Esophagus (tissue), 2 donors: ENCODE results near the gene PTPRM. TPM values are rescaled to one million over a fixed set of nuclear protein-coding genes. Genes with fewer than 3 reads are reported as not detected.
A peak's percentile ranks its signal among the peaks of the same experiment; 100 is the strongest.

Experiments used
- H3K27ac ChIP-seq, 2 donors: one replicate each; pipeline ENCODE4 v1.5.1; 2013; ENCODE audit warnings: low read depth in 2 of 2, mild to moderate bottlenecking in 2 of 2, inconsistent platforms in 1 of 2, low read length in 1 of 2, moderate library complexity in 1 of 2
- H3K27me3 ChIP-seq, 2 donors: one replicate each; pipeline ENCODE4 v1.6.1; 2013; ENCODE audit warnings: low read length in 2 of 2, control low read depth in 1 of 2, mild to moderate bottlenecking in 1 of 2; ENCODE audit not compliant: insufficient read depth in 2 of 2, control insufficient read depth in 1 of 2
- H3K36me3 ChIP-seq, 2 donors: one replicate each; pipeline ENCODE4 v1.6.1; 2013; ENCODE audit warnings: low read length in 1 of 2; ENCODE audit not compliant: control insufficient read depth in 2 of 2, insufficient read depth in 2 of 2
- H3K4me1 ChIP-seq, 2 donors: one replicate each; pipeline ENCODE4 v1.6.1; 2013; ENCODE audit warnings: low read length in 1 of 2; ENCODE audit not compliant: control insufficient read depth in 2 of 2, insufficient read depth in 2 of 2
- H3K4me3 ChIP-seq, 2 donors: one replicate each; pipeline ENCODE4 v1.5.1; 2013; ENCODE audit warnings: low read length in 2 of 2, mild to moderate bottlenecking in 2 of 2, low read depth in 1 of 2, moderate library complexity in 1 of 2
- H3K9me3 ChIP-seq, 2 donors: one replicate each; pipeline ENCODE4 v1.6.1; 2013; ENCODE audit warnings: mild to moderate bottlenecking in 2 of 2, low read depth in 1 of 2, low read length in 1 of 2, moderate library complexity in 1 of 2; ENCODE audit not compliant: control insufficient read depth in 2 of 2, insufficient read depth in 1 of 2
- WGBS, 2 donors: extraction: QIAGEN DNeasy Blood & Tissue Kit; methylation state at CpG; one replicate each; pipeline ENCODE4 v1.1.7; 2013; 5-methylcytosine and 5-hydroxymethylcytosine counted together
- polyA plus RNA-seq, 2 donors: library from polyadenylated mRNA; stranded (reverse); fragments of 200-250 nt; gene quantifications; one replicate each; pipeline ENCODE4 v1.2.3, GENCODE V29; 2013
- donor health status: healthy with polysubstance abuse.
- donor health status: Bipolar disorder and iron deficiency.

The PTPRM gene
- polyA plus RNA-seq, 2 donors, result 6.3 to 10.4 TPM

DNA sequence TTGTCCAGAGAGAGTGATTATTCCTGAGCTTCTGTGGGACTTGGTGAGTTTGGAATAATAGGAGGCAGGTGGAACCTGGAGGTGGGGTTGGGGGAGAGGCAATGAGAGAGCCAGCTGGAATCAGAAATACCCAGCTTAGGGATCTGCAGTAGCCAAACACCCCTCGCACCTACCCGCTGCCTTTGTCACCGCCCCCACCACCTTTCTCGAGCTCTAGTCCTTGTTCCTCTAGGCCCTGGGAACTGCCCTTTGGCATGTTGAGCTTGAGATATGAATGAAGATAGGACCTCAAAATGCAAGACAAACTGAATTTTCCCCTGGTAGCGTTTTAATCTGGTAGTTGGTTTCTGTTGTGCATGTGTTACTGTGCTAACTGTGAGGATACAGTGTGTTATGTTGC lies 242.9 kb downstream of the PTPRM start:
- Histone ChIP-seq H3K9me3 (peaks cover 0 to 2% of the 10 kb centered on the region in 2 donors), H3K4me1 (peaks cover 0 to 2% of the 10 kb centered on the region in 2 donors), H3K27ac (no peak overlapping the region), H3K4me3 (no peak overlapping the region), H3K36me3 (no peaks in the 10 kb centered on the region), H3K27me3 (no peaks in the 10 kb centered on the region)
- WGBS, 2 donors, result 92 to 94% methylated on average over 5 of the region's 5 CpGs

DNA sequence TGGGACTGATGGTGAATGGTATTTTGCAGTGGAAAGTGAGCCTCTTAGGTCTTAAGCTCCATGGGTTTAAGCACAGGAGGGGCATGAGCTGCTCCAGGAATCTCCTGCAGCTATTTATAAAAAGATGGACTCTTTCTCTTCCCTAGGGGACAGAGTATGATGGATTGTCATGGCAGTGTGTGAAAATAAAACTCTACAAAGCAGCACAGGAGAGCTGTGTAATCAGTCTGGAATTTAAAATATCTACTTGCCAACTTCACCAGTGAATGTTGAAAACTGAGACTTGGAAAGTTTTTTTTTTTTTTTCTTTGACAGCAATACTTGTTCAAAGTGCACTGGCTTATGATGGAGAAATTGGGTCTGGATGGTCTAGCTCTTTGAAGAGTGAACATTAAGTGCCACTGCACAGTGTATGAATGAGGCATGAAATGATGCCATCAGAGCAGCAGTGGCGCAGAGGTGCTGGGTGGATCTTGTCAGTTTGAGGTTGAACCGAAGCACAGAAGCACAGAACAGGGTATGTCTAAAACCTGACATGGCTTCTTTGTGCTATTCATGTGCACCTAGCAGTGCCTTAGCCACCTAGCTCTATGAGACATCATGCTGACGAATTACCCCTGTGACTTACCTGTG lies 245.4 kb downstream of the PTPRM start:
- 85% methylated on average over 3 of the region's 3 CpGs for WGBS, 2 donors
- H3K4me3 ChIP-seq, result no peak overlapping the region
- H3K4me1 ChIP-seq, result peaks cover 0 to 2% of the 10 kb centered on the region in 2 donors
- no peaks in the 10 kb centered on the region for H3K36me3 ChIP-seq
- H3K27me3 ChIP-seq, result no peaks in the 10 kb centered on the region
- H3K27ac ChIP-seq, result no peak overlapping the region
- H3K9me3 ChIP-seq, result peaks cover 0 to 2% of the 10 kb centered on the region in 2 donors

DNA sequence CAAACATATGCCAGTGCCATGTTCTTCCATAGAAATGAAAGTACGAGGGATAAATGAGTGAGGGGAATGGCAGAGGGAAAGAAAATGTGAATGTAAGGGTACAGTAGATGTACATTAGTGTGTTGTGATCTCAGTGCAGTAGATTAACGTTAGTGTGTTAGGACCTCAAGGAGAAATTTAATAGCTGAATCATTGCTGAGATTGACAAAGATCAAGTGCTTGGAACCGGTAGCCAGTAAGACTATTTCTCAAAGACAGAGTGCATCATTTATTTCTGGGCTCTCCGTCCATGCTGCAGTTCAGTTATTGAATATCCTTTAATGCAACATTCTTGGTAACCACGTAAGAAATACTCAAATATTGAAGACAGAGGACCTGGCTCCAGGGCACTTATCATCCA lies 246.0 kb downstream of the PTPRM start:
- no peaks in the 10 kb centered on the region for H3K36me3 ChIP-seq
- 86 to 90% methylated on average over 5 of the region's 5 CpGs for WGBS, 2 donors
- H3K27ac ChIP-seq, result no peak overlapping the region
- H3K4me1 ChIP-seq, result peaks cover 0 to 2% of the 10 kb centered on the region in 2 donors
- H3K4me3 ChIP-seq, result no peak overlapping the region
- no peaks in the 10 kb centered on the region for H3K27me3 ChIP-seq
- peaks cover 0 to 2% of the 10 kb centered on the region in 2 donors for H3K9me3 ChIP-seq

DNA sequence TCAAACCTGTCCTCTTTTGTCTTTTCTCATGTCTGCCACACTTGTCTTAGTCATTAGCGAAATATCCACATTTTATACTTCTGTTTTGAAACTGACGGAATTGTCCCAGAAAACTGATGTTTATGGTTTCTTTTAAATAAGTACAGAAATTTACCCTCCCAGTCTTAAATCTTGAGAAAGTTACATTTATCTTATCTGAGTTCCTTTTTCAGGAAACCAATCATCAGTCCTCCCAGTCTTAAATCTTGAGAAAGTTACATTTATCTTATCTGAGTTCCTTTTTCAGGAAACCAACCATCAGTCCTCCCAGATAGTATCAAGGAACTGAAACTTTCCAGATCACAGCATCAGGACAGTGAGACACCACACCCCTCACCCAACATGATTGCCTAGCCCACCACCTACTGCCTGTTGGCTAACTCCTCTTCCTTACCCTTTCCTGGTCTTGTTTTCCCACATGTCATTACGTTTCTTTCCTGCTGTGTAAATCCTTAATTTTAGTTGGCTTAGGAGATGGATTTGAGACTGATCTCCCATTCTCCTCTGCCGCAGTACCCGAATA lies 247.7 kb downstream of the PTPRM start:
- Histone ChIP-seq H3K4me3 (no peak overlapping the region), H3K36me3 (no peaks in the 10 kb centered on the region), H3K27me3 (no peaks in the 10 kb centered on the region), H3K4me1 (peaks cover 0 to 2% of the 10 kb centered on the region in 2 donors), H3K27ac (no peak overlapping the region), H3K9me3 (peaks cover 0 to 2% of the 10 kb centered on the region in 2 donors)
- 93 to 94% methylated on average over 5 of the region's 5 CpGs for WGBS, 2 donors

DNA sequence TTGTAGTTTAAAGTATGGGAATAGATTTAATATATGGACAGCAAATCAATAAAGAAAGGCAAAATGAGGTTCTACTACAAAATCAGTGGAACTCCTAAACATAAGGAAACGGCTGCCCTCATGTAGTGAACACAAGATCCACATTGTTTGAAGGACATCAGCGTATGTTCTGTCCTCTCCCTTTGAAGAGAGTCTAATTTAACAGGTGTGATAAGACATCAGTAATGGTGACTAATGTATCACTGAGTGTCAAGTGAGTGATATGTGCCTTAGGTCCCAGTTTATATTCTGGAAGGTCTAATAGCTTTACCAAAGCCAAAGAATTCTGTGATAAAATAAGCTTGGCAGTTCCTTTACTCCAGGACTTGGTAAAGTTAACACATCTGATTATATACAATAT lies 248.7 kb downstream of the PTPRM start:
- Histone ChIP-seq H3K27me3 (no peaks in the 10 kb centered on the region), H3K4me1 (peaks cover 0 to 5% of the 10 kb centered on the region in 2 donors), H3K9me3 (peaks cover 0 to 2% of the 10 kb centered on the region in 2 donors), H3K36me3 (no peaks in the 10 kb centered on the region), H3K27ac (no peak overlapping the region), H3K4me3 (no peak overlapping the region)
- WGBS, 2 donors, result 91 to 94% methylated on average over 2 of the region's 2 CpGs

DNA sequence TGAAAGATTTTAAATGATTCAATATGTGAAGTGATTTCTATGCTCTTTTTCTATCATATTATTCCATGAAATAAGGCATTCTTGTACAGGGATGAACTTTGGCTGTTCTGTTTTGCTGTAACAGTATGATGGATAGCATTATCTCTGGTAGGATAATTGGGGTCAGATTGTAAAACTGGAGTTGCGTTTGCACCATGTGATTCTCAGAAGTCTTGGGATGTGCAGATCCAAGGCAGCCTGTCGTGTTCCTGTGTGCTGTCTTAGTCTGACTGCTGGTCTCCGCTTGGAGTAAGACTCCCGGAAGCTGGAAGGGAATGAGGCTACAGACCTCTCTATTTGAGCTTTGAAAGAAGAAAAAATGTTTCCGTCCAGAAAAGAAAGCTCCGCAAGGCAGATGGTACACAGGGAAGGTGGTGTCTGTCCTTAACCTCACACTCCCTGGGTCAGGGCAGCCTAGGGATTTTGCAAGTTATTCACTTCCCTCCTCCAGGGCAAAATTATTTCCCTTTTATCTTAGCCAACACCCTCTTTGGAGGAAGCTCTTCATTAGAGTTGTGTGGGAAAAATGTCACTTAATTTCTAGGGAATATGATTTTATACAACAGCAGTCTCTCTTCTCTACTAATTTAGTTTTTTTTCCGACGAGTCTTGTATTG lies 250.6 kb downstream of the PTPRM start:
- 69 to 77% methylated on average over 8 of the region's 8 CpGs for WGBS, 2 donors
- Histone ChIP-seq H3K27me3 (no peaks in the 10 kb centered on the region), H3K9me3 (peaks cover 0 to 2% of the 10 kb centered on the region in 2 donors), H3K27ac (no peak overlapping the region), H3K4me1 (peaks cover 0 to 3% of the 10 kb centered on the region in 2 donors), H3K4me3 (no peak overlapping the region), H3K36me3 (no peaks in the 10 kb centered on the region)

DNA sequence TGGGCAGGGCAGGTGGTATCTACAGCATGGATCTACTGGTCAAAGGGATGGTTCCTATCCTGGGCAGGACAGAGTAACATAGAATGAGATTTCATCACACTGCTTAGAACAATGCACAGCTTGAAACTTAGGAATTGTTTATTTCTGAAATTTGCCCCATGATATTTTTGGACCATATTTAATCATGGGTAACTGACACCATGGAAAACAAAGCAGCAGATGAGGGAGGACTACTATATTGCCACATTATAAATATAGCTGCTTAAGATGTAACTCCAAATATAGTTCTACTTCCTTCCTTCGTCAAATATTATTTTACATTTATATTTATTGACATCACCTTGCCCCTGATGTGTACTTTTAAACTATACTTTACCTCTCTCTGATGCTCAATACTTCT lies 254.7 kb downstream of the PTPRM start:
- Histone ChIP-seq H3K9me3 (no peaks in the 10 kb centered on the region), H3K27me3 (no peaks in the 10 kb centered on the region), H3K27ac (no peak overlapping the region), H3K36me3 (no peaks in the 10 kb centered on the region), H3K4me1 (peaks cover 0 to 3% of the 10 kb centered on the region in 2 donors), H3K4me3 (no peak overlapping the region)
- 67 to 83% methylated on average over 1 of the region's 1 CpG for WGBS, 2 donors

DNA sequence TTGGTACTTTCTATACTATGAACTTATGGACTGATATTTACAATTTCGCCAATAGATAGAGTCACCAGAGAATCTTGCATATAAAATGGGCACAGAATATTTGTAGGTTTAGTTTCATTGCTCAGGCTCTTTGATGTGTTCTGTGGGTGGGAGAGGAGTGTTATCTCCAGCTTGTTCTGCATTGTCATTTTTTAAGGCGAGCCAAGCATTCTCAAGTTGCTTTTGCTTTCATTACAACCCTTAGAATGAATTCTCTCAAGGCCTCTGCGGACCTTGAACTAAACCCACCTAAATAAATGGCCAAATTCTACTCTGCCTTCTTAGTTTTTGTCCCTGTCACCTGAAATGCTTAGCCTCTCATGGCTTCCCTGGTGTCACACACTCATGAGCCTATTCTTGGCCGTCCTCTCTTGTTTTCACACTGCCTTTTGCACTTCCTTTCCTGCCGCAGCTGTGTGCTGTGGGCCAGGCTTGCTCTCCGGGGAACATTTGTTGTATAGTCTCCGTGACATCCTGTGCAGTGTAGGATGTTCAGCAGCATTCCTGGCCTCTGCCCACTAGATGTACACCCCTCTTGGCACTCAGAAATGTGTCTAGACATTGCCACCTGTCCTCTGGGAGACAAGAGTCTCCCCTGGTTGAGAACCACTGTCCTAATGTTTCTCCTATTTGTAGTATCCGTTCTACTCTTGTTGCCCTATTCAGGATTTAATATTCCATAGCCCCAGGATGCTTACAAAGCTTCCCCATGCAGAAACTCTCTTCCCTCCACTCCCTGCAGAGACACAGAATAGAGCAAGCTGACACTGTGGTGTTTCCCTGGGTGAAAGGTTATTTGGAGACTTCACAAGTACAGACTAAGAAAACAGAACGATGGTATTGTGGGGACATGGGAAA lies 255.6 kb downstream of the PTPRM start:
- 54 to 61% methylated on average over 9 of the region's 9 CpGs for WGBS, 2 donors
- Histone ChIP-seq H3K4me1 (peaks cover 0 to 3% of the 10 kb centered on the region in 2 donors), H3K9me3 (no peaks in the 10 kb centered on the region), H3K27me3 (no peaks in the 10 kb centered on the region), H3K27ac (peak overlapping the region in 1 of 2 donors; percentile 45), H3K36me3 (no peaks in the 10 kb centered on the region), H3K4me3 (no peak overlapping the region)

DNA sequence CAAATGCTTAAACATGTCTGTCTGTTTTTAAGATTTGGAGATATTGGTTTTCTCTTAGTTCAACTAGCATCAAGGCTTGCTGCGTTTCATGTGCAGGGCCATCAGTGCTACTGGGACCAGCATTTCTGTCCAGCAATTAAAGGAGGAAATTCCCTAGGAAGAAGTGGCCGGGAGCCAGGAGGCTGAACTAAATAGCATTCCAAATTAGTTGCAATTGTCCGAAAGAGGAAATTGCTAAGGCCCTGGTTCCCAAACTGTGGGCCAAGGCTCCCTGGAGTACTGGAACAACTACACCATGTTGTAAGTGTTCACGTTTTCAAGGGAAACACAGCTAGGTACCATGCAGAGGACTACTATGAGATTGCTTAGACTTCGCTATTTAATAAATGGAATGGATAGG lies 257.9 kb downstream of the PTPRM start:
- Histone ChIP-seq H3K9me3 (no peaks in the 10 kb centered on the region), H3K27me3 (no peaks in the 10 kb centered on the region), H3K4me3 (no peak overlapping the region), H3K4me1 (peaks cover 0 to 3% of the 10 kb centered on the region in 2 donors), H3K36me3 (no peaks in the 10 kb centered on the region), H3K27ac (no peak overlapping the region)
- WGBS, 2 donors, result 71 to 74% methylated on average over 5 of the region's 5 CpGs
